Sigmoid colon (tissue), 4 donors: ENCODE data around the gene SMC6.

ENCODE experiments used
- EP300 ChIP-seq, 4 donors: sonication (generic); formaldehyde crosslinking; IDR thresholded peaks; one replicate each; pipeline ENCODE4 v1.6.1; 2017; ENCODE audit warnings: antibody characterized with exemption in 4 of 4
- POLR2A ChIP-seq, 2 donors: fragments of 450-650 bp; IDR thresholded peaks; one replicate each; pipeline ENCODE4 v1.6.1; 2016; ENCODE audit warnings: antibody characterized with exemption in 2 of 2, mild to moderate bottlenecking in 2 of 2, moderate library complexity in 2 of 2
- TF ChIP-seq, protein P1 (sequence below), 4 experiments: fragments of 450-650 bp in 3 of 4; fragments of 200-600 bp in 1 of 4; IDR thresholded peaks; one replicate each; pipeline ENCODE4 v1.5.1; 2016 to 2019; ENCODE audit warnings: antibody characterized with exemption in 4 of 4, mild to moderate bottlenecking in 3 of 4, moderate library complexity in 2 of 4

DNA sequence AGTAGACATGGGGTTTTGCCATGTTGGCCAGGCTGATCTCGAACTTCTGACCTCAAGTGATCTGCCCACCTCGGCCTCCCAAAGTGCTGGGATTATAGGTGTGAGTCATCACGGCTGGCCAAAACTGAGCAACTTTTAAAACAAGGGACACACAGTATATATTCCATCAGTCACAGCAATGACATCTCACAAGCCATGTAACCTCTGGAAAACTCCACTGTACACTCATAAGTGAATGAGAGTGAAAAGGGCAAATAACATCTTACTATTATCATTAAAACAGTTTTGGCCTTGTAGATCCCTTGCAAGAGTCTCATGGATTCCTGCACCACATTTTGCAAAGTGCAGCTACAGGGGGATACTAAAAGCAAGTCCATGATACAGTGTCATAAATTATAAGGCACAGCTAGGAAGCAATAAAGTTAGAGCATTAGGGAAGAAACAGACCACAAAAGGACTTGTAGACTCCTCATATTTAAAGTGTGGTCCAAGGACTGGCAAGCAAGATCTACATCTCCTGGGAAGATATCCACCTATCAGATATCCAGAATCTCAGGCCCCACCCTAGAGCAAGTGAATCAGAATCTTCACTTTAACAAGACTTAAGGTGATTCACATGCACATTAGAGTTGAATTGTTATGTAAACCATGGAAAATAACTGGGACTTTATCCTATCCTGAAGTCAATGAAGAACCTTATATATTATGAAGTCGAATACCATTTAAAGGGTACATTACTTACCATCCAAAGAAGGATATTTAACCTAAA is 5.7 kb downstream of the SMC6 start:
- TF ChIP-seq EP300 (IDR thresholded peaks at IDR 0.05) (no peak), POLR2A (IDR thresholded peaks at IDR 0.05) (no peak)
- TF ChIP-seq, protein P1, sequence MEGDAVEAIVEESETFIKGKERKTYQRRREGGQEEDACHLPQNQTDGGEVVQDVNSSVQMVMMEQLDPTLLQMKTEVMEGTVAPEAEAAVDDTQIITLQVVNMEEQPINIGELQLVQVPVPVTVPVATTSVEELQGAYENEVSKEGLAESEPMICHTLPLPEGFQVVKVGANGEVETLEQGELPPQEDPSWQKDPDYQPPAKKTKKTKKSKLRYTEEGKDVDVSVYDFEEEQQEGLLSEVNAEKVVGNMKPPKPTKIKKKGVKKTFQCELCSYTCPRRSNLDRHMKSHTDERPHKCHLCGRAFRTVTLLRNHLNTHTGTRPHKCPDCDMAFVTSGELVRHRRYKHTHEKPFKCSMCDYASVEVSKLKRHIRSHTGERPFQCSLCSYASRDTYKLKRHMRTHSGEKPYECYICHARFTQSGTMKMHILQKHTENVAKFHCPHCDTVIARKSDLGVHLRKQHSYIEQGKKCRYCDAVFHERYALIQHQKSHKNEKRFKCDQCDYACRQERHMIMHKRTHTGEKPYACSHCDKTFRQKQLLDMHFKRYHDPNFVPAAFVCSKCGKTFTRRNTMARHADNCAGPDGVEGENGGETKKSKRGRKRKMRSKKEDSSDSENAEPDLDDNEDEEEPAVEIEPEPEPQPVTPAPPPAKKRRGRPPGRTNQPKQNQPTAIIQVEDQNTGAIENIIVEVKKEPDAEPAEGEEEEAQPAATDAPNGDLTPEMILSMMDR (IDR thresholded peaks at IDR 0.05), result no peak
